Lung (tissue), 12 donors: ENCODE results near the gene SOBP. TPM values are rescaled to one million over a fixed set of nuclear protein-coding genes. Genes with fewer than 3 reads are reported as not detected.

Experiments used
- ATAC-seq: fragments of 200-7000 bp; cut with Tn5 transposase; one replicate; pipeline ENCODE4 v1.9.1; 2020; ENCODE audit warnings: moderate number of reproducible peaks; ENCODE audit not compliant: insufficient read depth, low FRiP score
- DNase-seq, 3 donors: peaks; one replicate each; pipeline ENCODE4 v3.0.0-alpha.2; 2013 to 2017
- H3K27ac ChIP-seq, 2 donors: one replicate each; pipeline ENCODE4 v1.5.1; 2013; ENCODE audit warnings: mild to moderate bottlenecking in 2 of 2, moderate library complexity in 2 of 2, control low read depth in 1 of 2, inconsistent platforms in 1 of 2, low read depth in 1 of 2, low read length in 1 of 2
- H3K27me3 ChIP-seq, 3 donors: one replicate each; pipeline ENCODE4 v1.5.1; 2013; ENCODE audit warnings: low read length in 2 of 3; ENCODE audit not compliant: control insufficient read depth in 3 of 3, insufficient read depth in 3 of 3
- H3K36me3 ChIP-seq, 4 donors: one replicate each; pipeline ENCODE4 v1.5.1; 2013; ENCODE audit warnings: low read length in 4 of 4, mild to moderate bottlenecking in 1 of 4, moderate library complexity in 1 of 4; ENCODE audit not compliant: control insufficient read depth in 4 of 4, insufficient read depth in 4 of 4
- H3K4me1 ChIP-seq, 5 donors: one replicate each; pipeline ENCODE4 v1.5.1; 2013; ENCODE audit warnings: low read length in 5 of 5, mild to moderate bottlenecking in 2 of 5, moderate library complexity in 1 of 5; ENCODE audit not compliant: control insufficient read depth in 5 of 5, insufficient read depth in 5 of 5
- H3K4me3 ChIP-seq: one replicate; pipeline ENCODE4 v1.5.1; 2013; ENCODE audit warnings: mild to moderate bottlenecking, control low read depth, moderate library complexity
- H3K9ac ChIP-seq, 2 donors: one replicate each; pipeline ENCODE4 v1.5.1; 2013; ENCODE audit warnings: low read length in 2 of 2, control low read depth in 1 of 2; ENCODE audit not compliant: insufficient read depth in 1 of 2
- H3K9me3 ChIP-seq, 4 donors: one replicate each; pipeline ENCODE4 v1.5.1; 2013; ENCODE audit warnings: low read length in 3 of 4, mild to moderate bottlenecking in 1 of 4, moderate library complexity in 1 of 4; ENCODE audit not compliant: control insufficient read depth in 4 of 4, insufficient read depth in 3 of 4
- CTCF ChIP-seq: IDR thresholded peaks from 2 replicates; pipeline ENCODE4 v1.5.1; 2012; ENCODE audit warnings: mild to moderate bottlenecking; ENCODE audit errors: control extremely low read depth, extremely low read depth
- WGBS, 2 donors: extraction: QIAGEN DNeasy Blood & Tissue Kit; methylation state at CpG; one replicate each; pipeline ENCODE4 v1.1.7; 2013; 5-methylcytosine and 5-hydroxymethylcytosine counted together
- polyA plus RNA-seq, 2 donors: library from polyadenylated mRNA; stranded (reverse); fragments of 200-250 nt; gene quantifications; one replicate each; pipeline ENCODE4 v1.2.1, GENCODE V29; 2013
- total RNA-seq, 2 donors: library from RNA; depleted of rRNA in 1 of 2; stranded (reverse); fragments of >200 nt in 1 of 2; gene quantifications; one replicate each; pipeline ENCODE4 v1.2.1, GENCODE V29; 2014 to 2021
- donor health status: control.
- donor health status: control.
- donor health status: Bipolar disorder and iron deficiency.
- donor health status: healthy.
- donor health status: DM: yes; HTN: yes; CAD: no.

SOBP gene
- total and polyA plus RNA-seq, 4 donors: 1.6 to 14.5 (median 5.8) TPM

DNA sequence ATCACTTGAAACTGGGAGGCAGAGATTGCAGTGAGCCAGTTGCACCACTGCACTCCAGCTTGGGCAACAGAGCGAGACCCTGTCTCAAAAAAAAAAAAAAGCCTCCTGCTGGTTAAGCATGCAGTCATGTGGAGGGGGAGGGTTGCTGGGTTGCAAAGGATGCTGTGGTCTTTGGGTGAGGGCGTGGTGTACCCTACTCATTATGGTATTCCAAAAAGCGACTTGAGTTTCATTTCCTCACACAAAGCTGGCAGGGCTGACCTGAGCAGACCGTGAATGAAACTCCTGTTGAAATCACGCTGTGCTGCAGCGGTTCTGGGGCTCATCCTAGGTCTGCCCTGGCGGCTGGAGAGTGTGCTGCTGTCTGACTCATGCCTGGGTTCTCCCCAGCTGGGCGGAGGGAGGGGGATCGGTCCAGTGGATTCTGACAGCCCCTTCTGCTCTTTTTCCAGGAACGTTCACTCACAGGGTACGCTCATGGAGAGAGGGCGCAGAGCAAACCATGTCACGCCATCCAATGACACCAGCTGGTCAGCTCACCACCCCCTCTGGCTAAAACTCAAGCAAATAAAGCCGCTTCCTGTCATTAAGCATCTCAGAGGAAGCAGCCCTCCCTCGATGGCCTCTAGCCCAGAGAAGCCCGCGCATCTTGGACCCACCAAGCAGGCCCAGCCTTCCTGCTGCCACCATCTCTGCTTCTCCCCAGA is 168.0 kb downstream of the SOBP start:
- TF ChIP-seq CTCF: no peak
- ATAC-seq (peak; percentile 58), DNase-seq (peak; percentile 88 to 97 (median 94))
- 35 to 41% methylated on average over 17 of the region's 17 CpGs for WGBS, 2 donors
- Histone ChIP-seq H3K4me1 (peaks cover 0 to 45% (median 12%) of the 10 kb centered on the region in 5 donors), H3K9ac (peak overlapping the region in 1 of 2 donors; percentile 61), H3K36me3 (no peaks in the 10 kb centered on the region), H3K27me3 (no peaks in the 10 kb centered on the region), H3K4me3 (no peak overlapping the region), H3K9me3 (no peaks in the 10 kb centered on the region), H3K27ac (peak overlapping the region in 1 of 2 donors; percentile 71)

- WGBS, 2 donors: 88 to 93% methylated on average over 18 of the region's 18 CpGs
Measured at GRCh38 chr6:107658920-107659865, 169.3 kb downstream of the SOBP start.

GRCh38 chr6:107660839-107661238 is 170.9 kb downstream of the SOBP start:
- no peak for DNase-seq

More at GRCh38 chr6:107658920-107659865, 169.3 kb downstream of the SOBP start:
- DNase-seq (peak in 2 of 3 donors; percentile 63 to 68), ATAC-seq (no peak)
- H3K27me3 ChIP-seq: no peaks in the 10 kb centered on the region
- peak overlapping the region in 1 of 2 donors; percentile 17 for H3K9ac ChIP-seq
- no peak overlapping the region for H3K4me3 ChIP-seq
- no peak overlapping the region for H3K27ac ChIP-seq
- H3K4me1 ChIP-seq: peaks cover 0 to 45% (median 12%) of the 10 kb centered on the region in 5 donors
- H3K36me3 ChIP-seq: no peaks in the 10 kb centered on the region
- TF ChIP-seq CTCF: no peak
- no peaks in the 10 kb centered on the region for H3K9me3 ChIP-seq

More at GRCh38 chr6:107660839-107661238, 170.9 kb downstream of the SOBP start:
- no peaks in the 10 kb centered on the region for H3K36me3 ChIP-seq
- no peaks in the 10 kb centered on the region for H3K27me3 ChIP-seq
- no peak for TF ChIP-seq CTCF
- no peak overlapping the region for H3K9ac ChIP-seq
- WGBS, 2 donors: 93 to 94% methylated on average over 11 of the region's 11 CpGs
- H3K4me1 ChIP-seq: peaks cover 9 to 53% (median 16%) of the 10 kb centered on the region in 5 donors
- no peak overlapping the region for H3K4me3 ChIP-seq
- no peak overlapping the region for H3K27ac ChIP-seq
- no peak for ATAC-seq
- no peaks in the 10 kb centered on the region for H3K9me3 ChIP-seq
